Measurements from ENCODE around the gene MAN1A2. TPM values are rescaled to one million over a fixed set of nuclear protein-coding genes. Genes with fewer than 3 reads are reported as not detected.
"Not testable (repeated sequence)": the region's sequence is repeated elsewhere in the genome, so short reads cannot be mapped to it uniquely, and the experiment has no call there.

The MAN1A2 gene
- total RNA-seq = 76.2 TPM

GRCh38 chr1:117367046-117368025, at the start of gene MAN1A2:
Gene MAN1A2, plus strand, starts transcription at chr1:117367449. Its CDS starts 735 bp downstream, at chr1:117368184.
- peak; percentile 92 for DNase-seq (ENCODE audit: low spot score)

GRCh38 chr1:117318011-117318410, 49.2 kb upstream of the MAN1A2 start:
- no peak for DNase-seq (ENCODE audit: low spot score)

GRCh38 chr1:117318426-117318825, 48.8 kb upstream of the MAN1A2 start:
- DNase-seq (ENCODE audit: low spot score) = no peak

DNA sequence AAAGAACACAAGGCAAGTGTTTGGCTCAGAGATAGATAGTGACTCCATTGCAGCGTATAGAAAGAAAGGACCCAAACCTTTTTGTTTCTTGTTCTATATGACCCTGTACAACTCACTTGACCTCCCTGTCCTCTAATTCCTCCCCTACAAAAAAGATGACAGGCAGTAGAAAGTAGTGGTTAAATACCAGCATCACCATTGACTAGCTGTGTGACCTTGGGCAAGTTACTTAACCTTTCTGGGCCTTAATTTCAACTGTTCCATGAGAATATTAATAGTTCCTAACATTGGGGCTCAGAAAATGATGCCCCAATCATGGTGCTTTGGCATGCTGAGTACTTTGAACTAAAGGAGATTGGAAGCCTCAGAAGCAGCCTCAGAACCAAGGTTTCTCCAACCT, 46.7 kb upstream of the MAN1A2 start:
- DNase-seq (ENCODE audit: low spot score) = no peak

DNA sequence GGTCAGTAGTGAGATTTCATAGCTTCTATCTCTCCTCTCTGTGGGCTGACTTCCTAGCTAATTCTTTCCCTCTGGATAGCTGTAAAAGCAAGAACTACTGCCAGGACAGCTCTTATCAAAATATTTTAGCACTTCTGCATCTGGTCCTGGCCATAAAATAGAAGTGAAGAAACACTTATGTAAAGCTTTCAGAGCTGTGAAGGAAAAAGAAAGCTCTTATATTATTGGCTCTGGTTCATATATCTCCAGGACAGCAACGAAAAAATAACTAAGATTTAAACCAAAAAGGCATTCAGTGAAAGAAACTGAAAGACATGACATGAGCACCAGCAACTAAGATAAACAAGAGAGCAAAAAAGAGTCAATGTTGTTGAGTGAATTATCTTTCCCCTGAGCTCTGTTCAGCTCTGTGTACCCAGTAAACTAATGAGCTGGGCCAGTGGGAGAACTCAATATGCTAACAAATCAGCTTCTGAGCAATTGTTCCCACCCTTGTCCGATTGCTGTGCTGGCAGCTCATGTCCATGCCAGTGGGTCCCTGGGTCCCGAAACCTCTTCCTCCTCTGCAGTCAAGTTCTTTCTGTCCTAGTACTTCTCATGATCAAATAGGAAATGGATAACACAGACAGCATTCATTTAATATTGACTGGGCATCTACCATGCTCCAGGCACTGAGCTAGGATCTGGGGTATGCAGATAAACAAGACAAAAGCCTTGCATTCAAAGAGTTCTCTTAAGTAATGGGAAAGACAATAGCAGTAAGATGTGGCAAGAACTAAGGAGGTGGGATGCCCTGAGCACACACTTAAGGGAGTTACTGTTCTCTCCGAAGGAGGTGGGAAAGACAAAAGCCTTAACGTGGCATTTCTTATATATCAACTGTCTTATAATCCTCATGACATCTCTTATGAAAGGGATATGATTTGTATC, 45.3 kb upstream of the MAN1A2 start:
- no peak for DNase-seq (ENCODE audit: low spot score)

GRCh38 chr1:117324357-117324756, 42.9 kb upstream of the MAN1A2 start:
- no peak for DNase-seq (ENCODE audit: low spot score)

- not testable (repeated sequence) for DNase-seq (ENCODE audit: low spot score)
Observed at GRCh38 chr1:117326035-117326434, 41.2 kb upstream of the MAN1A2 start.

GRCh38 chr1:117327011-117327410, 40.2 kb upstream of the MAN1A2 start:
- no peak for DNase-seq (ENCODE audit: low spot score)

DNA sequence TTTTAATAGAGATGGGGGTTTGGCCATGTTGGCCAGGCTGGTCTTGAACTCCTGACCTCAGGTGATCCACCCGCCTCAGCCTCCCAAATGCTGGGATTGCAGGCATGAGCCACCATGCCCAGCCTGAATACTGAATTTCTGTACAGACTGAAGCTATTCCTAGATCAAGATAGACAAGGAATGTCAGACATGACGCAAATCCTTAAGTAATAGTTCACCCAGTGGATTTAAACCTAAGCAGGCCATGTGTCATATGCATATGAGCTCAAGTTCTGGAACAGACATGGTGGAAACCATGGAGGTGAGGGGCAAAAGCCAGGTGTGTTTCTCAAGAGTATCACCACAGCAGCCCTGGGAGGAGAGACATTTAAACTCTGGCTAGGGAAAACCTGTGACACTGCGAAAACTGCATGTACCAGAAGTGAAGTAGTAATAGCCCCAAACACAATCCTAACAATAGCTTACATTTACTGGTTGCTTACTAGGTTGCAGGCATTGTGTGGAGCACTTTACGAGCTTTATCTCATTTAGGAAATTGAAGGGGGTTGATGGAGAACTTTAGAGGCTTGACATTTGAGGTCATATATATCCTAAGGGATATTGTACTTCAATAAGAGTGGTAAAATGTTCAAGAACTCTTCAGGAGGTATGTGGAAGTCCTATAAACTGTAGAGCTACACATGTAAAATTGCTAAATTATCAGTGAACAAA, 31.7 kb upstream of the MAN1A2 start:
- no peak for DNase-seq (ENCODE audit: low spot score)

GRCh38 chr1:117336088-117336817, 31.0 kb upstream of the MAN1A2 start:
- DNase-seq (ENCODE audit: low spot score) = no peak

DNA sequence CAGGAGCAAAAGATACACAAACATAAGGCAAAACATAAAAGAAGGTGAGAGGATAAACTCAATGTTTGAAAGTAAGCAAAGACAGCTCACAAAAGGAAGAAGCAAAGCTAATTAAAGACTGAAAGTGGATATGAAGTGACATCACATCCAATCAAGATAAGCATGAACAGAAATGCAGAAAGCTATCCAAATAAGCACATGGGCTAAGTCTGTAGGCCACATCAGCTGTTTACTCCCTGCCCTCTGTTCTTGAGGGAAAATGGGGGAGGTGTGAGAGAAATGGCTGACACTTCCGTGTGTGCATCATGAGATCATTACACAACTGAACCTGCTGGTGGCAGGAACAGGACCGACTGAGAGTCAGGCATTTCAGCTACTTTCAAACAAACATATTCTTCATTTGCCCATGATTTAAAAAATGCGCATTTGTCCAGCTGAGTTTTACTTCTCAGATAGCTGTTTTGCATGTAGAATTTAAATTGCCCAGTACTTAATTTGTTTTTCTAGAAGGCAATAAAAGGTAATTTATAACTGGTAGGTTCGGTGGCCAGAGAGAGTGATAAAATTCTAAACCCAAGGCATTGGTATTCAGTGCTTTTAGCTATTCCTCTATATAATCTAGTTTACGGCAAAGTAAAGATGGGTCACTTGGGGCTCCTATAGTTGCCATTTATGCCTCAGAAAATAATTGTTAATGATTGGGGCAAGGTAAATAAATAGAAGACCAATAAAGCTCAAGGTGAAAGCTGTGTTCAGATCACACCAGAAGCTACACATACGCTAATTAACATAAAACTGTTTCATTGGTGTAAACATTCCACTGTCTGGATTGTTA, 27.2 kb upstream of the MAN1A2 start:
- peak; percentile 64 for DNase-seq (ENCODE audit: low spot score)

DNA sequence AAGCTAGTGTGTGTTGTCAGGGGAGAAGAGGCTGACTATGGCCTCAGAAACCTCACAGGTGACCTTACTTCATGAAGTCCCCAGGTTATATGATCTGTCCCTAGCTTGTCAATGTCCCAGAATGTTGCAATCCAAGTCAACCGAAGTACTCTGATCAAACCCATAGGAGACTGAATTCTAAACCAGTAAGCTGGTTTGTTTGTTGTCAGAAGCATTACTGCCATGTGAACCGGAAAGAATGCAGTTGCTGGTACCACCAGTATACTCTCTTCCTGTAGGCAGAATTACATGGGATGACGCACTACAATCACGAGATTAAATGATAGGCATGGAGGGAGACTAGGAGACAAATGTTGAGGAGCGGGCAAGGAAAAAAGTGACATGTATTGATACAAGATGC, 26.1 kb upstream of the MAN1A2 start:
- no peak for DNase-seq (ENCODE audit: low spot score)

GRCh38 chr1:117342397-117342796, 24.9 kb upstream of the MAN1A2 start:
- DNase-seq (ENCODE audit: low spot score) = no peak

DNA sequence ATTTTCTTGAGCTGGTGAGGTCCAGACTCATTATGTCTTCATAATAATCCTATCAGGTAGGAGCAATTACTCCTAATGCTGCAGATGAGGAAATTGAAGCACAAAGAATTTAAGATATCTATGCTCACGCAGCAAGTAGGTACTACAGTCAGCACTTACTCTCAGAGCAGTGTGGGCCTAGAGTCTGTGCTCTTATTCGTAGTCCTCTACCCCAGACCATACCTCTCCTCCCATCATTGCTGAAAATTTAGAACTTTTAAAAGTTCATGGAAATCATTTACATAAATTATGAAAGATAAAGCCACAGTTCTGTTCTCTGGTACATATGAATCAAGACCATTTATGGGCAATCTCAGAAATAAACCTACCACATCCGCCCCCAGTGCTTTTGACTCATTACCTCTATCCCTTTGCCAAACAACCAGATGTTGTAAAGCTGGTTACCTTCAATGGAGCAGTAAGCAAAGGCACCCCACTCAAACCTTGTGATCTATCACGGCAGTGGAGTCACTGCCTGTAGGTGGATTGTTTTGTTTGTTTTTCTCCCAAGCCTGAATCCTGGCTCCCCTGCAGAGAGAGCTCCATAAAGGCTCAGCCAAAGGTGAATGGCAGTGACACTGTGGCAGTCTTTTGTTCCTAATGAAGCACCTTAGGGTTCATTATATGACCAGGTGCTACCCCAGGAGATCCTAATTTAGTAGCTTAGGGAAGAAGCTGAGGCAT, 20.9 kb upstream of the MAN1A2 start:
- no peak for DNase-seq (ENCODE audit: low spot score)

GRCh38 chr1:117347907-117348306, 19.3 kb upstream of the MAN1A2 start:
- DNase-seq (ENCODE audit: low spot score) = no peak

GRCh38 chr1:117352695-117353094, 14.6 kb upstream of the MAN1A2 start:
- not testable (repeated sequence) for DNase-seq (ENCODE audit: low spot score)

- DNase-seq (ENCODE audit: low spot score) = not testable (repeated sequence)
Observed at GRCh38 chr1:117357833-117358603, 9.2 kb upstream of the MAN1A2 start.

GRCh38 chr1:117358604-117358887, 8.7 kb upstream of the MAN1A2 start:
- DNase-seq (ENCODE audit: low spot score) = not testable (repeated sequence)

Data from ureter (tissue), 1 donor.